TTC549 (cell line): ENCODE results near the gene GLTP.
"Not testable (repeated sequence)": the region's sequence is repeated elsewhere in the genome, so short reads cannot be mapped to it uniquely, and the experiment has no call there.

Source experiments
- FAIRE-seq: peaks from 2 replicates; lab custom pipeline; 2012; peaks lifted over from hg19 to GRCh38; lab: Jason Lieb, UNC

GLTP gene, protein sequence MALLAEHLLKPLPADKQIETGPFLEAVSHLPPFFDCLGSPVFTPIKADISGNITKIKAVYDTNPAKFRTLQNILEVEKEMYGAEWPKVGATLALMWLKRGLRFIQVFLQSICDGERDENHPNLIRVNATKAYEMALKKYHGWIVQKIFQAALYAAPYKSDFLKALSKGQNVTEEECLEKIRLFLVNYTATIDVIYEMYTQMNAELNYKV

DNA sequence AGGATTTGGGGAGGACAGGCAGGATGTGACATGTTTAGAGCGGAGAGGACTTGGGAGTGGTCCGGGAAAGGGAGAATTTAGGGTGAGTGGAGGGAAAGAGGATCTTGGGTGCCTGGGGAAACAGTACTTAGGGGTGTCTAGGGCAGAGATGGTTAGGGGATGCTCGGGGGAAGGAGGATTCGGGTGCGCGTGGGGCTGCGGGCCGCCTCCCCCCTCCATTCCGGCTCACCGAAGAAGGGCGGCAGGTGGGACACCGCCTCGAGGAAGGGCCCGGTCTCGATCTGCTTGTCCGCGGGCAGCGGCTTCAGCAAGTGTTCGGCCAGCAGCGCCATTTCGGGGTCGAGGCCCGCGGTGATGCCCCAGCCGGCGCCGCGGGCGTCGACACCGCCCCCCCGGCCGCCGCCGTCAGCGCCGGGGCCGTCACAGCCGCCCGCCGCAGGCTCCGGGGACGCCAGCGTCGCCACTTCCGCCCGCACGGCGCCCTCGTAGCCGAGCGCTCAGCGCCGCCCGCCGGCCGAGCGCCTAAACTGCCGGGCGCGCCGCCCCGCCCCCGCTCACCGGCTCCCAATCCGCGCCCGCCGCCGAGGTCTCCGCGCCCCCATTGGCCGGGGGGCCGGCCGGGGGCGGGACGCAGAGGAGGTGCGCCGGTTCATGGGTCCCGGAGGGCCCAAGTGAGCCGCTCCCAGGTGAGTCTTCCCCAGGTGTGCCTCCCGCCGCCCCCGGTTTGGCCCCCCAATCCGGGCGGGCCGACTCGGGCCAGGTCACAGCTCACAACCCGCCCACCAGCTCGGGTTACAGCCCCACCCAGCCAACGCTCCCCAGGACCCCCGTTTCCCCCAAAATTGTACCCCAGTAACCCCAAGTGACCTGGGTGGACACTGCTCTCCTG, at the start of gene GLTP:
TSS of gene GLTP (minus strand) at position 499 of the 889 bp plus-strand sequence. CDS start at position 332, 167 bp downstream.
- FAIRE-seq, result no peak

DNA sequence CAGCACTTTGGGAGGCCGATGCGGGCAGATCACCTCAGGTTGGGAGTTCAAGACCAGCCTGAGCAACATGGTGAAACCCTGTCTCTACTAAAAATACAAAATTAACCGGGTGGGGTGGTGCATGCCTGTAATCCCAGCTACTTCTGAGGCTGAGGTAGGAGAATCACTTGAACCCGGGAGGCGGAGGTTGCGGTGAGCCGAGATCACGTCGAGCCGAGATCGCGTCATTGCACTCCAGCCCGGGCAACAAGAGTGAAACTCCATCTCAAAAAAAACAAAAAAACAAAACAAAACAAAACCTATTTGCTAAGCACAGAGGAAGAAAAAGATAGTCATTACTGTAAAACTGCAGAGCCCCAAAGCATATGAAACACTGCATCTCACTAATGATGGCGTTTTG, 49.0 kb upstream of the GLTP start:
- FAIRE-seq, result not testable (repeated sequence)

GRCh38 chr12:109928058-109928656, 47.8 kb upstream of the GLTP start:
- FAIRE-seq, result no peak

DNA sequence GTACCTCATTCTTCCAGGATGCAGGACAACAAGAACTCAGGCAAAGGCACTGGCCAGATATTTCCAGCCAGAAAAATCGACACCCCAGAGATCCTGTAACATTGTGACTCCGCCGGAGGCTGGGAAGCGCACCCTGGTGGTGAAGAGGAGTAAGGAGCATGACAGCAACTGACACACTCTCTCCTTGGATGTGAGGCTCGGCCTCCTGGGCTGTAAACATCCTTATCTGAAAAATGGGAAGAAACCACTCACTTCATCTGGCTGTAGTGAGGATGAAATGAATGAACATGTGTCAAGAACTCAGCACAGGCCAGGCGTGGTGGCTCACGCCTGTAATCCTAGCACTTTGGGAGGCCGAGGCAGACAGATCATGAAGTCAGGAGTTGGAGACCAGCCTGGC, 47.3 kb upstream of the GLTP start:
- FAIRE-seq, result no peak

DNA sequence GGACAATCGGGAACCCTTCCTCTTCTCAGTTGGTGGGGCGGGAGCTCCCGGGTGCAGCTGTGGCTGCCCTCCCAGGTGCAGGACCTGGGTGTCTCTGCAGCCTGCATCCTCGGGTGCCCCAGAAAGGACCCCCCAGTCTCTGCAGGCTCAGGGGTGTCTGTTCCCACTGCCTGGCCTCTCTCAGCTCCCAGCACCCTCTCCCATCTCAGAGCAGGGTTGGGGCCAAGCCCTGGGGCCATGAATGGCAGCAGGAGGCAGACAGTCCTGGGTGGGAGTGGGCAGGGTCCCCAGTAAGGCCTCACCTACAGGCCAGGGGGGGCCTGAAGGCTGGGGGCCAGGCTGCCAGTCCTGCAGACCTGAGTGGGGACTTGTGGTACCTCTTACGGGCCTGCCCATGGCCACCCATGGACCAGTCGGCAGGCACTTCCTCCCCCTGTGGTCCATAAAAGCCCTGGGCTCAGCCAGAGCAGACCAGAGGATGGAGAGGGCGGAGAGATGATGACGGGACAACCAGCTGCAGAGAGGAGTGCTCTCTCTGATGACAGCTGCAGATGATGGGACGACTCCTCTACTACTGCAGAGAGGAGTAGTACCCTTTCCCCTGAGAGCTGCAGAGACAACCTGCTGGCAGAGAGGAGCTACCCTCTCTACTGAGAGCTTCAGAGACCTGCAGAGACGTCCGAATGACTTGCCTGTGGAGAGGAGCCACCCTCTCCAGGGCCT, 46.3 kb upstream of the GLTP start:
- FAIRE-seq, result no peak

DNA sequence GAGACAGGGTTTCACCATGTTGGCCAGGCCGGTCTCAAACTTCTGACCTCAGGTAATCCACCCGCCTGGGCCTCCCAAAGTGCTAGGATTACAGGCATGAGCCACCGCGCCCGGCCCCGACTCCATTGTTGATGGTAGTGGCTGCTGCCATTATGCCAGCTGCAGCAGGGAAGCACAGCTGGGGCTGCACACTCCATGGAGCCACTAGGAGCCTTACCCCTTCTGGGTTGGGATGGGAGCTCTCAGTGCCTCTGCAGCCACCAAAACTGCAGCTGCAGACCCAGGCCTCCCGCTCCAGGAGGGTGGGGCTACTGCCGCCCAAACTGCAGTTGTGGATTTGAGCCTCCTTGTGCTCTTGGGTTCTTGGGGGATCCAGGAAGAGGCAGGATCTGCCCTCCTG, 45.7 kb upstream of the GLTP start:
- FAIRE-seq, result no peak

GRCh38 chr12:109925185-109925840, 45.0 kb upstream of the GLTP start:
- no peak for FAIRE-seq

GRCh38 chr12:109923481-109924245, 43.3 kb upstream of the GLTP start:
- FAIRE-seq, result no peak

DNA sequence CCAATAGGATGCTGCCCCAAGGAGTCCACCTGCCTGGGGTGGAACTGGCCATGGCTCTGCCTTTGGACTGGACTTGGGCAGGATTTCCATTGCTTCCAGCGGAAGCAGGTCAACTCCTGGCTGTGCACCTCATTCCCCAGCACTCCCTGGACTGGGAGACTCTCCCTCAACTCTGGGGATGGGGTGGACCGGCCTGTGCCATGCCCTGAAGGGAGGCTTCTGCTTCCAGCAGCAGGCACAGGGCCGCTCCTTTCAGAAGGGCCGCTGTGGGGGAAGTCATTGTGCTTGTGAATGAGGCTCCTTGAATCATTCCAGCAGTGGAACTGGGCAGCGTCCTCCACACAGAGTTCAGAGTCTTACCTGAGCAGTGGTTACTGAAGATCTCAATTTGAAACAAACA, 42.7 kb upstream of the GLTP start:
- no peak for FAIRE-seq

- no peak for FAIRE-seq
Observed at GRCh38 chr12:109921982-109922381, 41.6 kb upstream of the GLTP start.

GRCh38 chr12:109920261-109920780, 40.0 kb upstream of the GLTP start:
- FAIRE-seq, result no peak

GRCh38 chr12:109919456-109919855, 39.1 kb upstream of the GLTP start:
- no peak for FAIRE-seq

DNA sequence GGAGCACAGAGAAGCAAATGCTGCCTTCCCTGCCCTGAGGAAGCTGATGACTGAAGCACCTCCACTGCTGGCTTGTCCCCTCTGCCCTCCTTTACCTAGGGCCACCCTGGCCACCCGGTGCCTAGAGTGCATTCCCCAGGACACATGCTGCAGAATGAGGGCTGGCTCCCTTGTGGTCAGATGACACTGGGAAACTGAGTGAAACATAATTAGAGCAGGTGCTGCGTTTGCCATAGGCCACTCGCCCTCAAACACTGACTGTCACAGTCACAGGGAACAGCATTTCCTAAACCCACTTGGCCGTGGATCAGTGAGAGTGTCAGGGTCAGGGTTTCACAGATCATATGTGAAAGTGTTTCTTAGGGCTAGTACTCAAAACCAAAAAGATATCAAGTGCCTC, 35.7 kb upstream of the GLTP start:
- no peak for FAIRE-seq

DNA sequence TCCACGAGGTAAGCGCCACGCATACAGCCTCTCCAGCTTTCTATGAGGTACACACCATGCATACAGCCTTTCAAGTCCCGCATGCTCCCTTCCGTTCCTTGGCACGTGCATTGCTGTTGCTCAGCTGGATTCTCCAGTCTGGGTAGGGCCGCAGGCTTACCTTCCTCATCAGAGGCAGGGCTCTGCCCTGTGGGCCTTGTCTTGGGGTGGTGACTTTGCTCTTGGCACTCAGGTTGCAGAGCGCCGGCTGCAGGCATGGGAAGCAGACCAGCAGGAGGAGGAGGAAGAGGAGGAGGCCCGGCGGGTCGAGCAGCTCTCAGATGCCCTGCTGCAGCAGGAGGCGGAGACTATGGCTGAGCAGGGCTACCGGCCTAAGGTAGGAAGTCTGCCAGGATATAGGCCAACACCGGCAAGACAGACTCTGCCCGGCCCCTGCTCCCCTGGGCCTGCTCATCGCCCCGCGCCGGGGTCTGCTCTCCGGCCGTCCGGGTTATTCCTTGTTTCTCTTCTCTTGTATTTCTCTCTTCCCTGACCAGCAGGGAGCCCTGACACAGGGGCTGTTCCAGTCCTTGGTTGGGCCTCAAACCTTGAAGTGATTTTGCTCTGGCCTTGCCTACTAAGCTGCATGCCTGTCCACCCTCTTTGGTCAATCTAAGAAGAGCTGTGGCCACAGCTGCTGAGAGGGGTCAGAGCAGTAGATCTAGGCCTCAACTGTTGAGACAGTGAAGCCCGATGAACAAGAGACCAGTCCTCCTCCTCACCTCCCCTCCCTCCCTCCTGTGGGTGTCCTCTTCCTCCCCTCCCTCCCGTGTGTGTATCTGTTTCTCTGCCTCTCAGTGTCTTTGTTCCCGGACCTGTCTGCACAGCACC, 35.1 kb upstream of the GLTP start:
- FAIRE-seq, result no peak

DNA sequence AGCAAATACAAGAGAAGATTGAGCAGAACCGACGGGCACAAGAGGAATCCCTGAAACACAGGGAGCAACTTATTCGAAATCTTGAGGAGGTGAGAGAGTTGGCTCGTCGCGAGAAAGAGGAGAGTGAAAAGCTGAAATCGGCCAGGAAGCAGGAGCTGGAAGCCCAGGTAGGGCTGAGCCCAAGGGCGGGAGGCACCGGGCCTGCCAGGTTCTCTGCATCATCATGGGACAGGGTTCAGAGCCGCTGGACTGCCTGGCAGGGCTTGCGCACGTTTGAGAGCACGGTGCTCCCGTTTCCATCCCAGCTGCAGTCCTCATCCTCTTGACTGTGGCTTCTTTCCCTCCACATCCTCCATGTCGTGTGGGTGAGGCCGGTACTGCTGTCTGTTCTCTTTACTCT, 34.1 kb upstream of the GLTP start:
- no peak for FAIRE-seq

DNA sequence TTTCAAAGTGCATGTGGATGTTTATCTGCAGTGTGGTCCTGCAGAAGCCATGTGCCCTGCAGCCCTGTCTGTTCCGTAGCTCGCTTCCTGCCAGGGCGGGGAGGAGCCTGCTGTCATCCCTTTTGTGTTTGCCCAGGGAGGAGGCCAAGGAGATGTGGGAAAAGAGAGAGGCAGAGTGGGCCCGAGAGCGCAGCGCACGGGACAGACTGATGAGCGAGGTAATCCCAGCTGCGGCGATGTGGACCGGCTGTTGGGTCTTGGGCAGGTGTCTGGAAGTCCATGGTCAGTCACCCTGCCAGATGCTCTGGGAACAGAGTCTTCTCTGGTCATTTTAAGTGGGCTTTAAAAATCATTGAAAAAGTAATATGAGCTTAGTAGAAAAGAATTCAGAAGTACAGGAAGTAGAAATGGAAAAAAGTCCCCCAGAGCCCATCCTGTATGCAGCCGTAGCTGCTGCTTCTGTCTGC, 32.5 kb upstream of the GLTP start:
- FAIRE-seq, result no peak

GRCh38 chr12:109910969-109911348, 30.6 kb upstream of the GLTP start:
- FAIRE-seq, result no peak

- no peak for FAIRE-seq
Observed at GRCh38 chr12:109910254-109910968, 30.1 kb upstream of the GLTP start.

- no peak for FAIRE-seq
Observed at GRCh38 chr12:109905301-109905700, 25.0 kb upstream of the GLTP start.
